Measurements from ENCODE around the gene USP53.
"Not testable (repeated sequence)": the region's sequence is repeated elsewhere in the genome, so short reads cannot be mapped to it uniquely, and the experiment has no call there.

The USP53 gene

GRCh38 chr4:119321921-119322687, 109.6 kb downstream of the USP53 start, which contains the start of gene FABP2:
FABP2 (minus strand) TSS chr4:119322138; CDS start chr4:119322102, 36 bp downstream.
- DNase-seq: no peak

DNA sequence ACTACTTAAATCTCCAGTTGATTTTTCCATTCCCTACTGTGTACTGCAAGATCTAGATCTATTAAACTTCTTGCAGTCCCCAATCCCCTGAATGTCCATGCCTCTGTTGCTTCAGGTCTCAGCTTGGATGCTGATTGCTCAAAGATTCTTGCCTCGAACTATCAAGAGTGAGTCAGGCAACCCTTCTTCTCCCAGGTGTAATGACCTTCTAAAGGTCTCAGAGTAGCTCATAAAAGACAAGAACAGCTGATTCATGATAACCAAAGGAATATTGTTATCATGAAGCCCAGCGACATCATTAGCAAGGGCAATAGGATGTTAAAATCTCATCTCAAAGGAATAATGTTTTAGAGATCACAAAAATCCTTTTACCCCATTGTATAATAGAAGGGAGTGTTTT, 116.2 kb downstream of the USP53 start:
- DNase-seq: no peak

DNA sequence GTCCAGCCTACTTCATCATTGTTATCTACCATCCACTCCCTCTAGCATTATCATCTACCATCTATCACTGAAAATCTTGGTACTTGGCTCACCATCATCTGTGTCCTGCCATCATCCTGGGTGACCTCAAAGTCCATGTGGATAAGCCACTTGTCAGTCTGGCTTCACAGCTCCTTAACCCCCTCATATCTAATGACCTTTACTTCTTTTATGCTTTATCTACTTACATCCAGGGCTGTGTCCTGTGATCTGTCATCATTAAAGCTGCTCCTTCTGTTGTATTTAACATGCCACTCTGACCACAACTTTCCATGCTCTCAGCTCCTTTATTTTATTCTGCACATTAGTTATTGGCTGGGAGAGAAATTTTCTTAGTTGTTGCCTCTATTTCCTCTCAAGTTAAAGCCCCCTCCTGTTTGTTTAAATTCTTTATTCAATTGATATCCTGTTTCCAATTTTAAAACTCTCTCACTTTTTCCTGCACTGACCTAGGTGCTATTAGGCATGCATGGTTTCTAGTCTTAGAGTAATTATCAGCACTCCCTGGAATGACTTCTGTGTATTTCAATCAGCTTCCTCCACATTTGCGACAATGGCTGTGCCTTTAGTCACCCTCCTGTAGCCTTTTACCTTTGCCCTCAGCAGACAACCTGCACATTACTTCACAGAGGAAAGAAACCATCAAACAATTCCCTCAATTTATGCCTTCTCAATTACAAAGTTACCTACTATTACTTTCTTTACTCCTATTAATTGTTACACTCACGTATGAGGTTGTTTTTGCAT, 117.5 kb downstream of the USP53 start:
- DNase-seq: no peak

DNA sequence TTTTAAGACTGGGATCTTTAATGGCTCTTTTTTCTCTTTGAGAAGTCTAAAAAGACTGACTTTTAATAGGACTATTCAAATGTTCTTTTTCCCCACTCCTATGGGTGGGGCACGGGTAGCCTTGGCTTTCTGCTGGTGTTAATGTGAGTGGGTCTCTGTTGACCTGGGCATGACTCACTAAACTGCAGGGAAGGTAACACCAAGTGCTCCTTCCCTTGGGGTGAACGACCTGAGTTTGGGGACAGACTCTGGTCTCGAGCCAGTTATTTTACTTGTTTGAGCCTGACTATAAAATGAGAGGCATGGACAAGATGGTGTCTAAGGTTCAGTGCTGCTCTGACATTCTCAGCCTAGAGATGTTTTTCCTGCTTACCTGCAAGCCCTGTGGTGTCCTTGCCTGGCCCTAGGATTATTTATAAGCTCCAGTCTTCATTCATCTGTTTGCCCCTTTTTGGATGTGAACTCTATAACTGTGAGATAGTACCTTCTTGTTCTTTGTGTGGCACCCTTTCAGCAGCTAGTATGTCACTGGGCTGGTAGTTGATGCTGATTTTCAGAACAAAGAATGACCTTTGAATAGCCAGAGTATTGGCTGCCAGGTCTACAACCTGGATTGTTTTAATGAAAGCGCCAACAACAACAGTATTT, 123.9 kb downstream of the USP53 start:
- not testable (repeated sequence) for DNase-seq

GRCh38 chr4:119337010-119337409, 124.5 kb downstream of the USP53 start:
- peak; percentile 63 for DNase-seq

GRCh38 chr4:119339895-119340294, 127.4 kb downstream of the USP53 start:
- not testable (repeated sequence) for DNase-seq

- not testable (repeated sequence) for DNase-seq
Measured at GRCh38 chr4:119343293-119343692, 130.8 kb downstream of the USP53 start.
